Measurements from ENCODE around the gene ASAP2. TPM values are rescaled to one million over a fixed set of nuclear protein-coding genes. Genes with fewer than 3 reads are reported as not detected.

Gene ASAP2
- total RNA-seq, 2 experiments from 2014 or later = 0.08 to 0.23 TPM

- ChIA-PET POLR2A (no interaction called here), CTCF (no interaction called here)
These were observed 126.2 kb downstream of the ASAP2 start for GRCh38 chr2:9332853-9333245.

GRCh38 chr2:9333591-9334171 lies 127.1 kb downstream of the ASAP2 start:
- POLR2A ChIA-PET = no interaction called here
- CTCF ChIA-PET = interaction anchor here (0.6 to 1.2 kb wide), 5 partner anchors 27 to 192 kb away, joined by 3 to 6 read pairs (median 5); partner anchors contain the start of gene ASAP2

DNA sequence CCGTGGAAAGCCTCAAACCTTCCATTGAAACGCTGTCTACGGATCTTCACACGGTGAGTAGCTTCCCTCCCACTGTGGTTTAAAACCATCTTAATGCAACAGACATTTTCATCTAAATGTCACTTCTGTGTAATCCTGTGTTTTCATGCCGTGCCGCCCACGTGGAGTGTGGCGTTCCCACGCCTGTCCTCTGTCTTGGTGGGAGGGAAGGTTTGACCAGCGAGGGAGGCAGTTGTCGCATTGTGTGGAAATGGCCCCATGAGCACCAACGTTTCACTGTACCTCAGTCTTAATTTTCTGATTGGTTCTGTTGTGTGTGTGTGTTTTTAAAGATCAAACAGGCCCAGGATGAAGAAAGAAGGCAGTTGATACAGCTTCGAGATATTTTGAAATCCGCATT lies 128.1 kb downstream of the ASAP2 start:
- ChIA-PET CTCF (no interaction called here), POLR2A (no interaction called here)

- CTCF ChIA-PET = no interaction called here
- POLR2A ChIA-PET = no interaction called here
These were observed 128.8 kb downstream of the ASAP2 start for GRCh38 chr2:9335322-9335832.

DNA sequence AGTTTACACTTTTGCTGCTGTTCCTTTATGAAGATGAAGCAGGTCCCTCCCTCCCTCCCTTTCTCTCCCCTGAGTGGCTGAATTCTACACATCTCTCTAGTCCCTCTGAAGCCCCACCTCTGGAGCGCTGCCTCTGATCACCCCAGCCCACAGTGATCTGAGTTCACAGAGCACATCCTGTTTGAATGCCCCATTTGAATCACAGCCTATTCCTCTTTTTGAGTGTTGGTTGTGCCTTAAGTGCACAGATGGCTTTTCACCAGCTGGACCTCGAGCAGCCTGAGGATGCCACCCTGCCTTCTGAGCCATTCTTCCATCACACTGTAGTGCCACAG lies 129.6 kb downstream of the ASAP2 start:
- CTCF ChIA-PET = no interaction called here
- POLR2A ChIA-PET = no interaction called here

DNA sequence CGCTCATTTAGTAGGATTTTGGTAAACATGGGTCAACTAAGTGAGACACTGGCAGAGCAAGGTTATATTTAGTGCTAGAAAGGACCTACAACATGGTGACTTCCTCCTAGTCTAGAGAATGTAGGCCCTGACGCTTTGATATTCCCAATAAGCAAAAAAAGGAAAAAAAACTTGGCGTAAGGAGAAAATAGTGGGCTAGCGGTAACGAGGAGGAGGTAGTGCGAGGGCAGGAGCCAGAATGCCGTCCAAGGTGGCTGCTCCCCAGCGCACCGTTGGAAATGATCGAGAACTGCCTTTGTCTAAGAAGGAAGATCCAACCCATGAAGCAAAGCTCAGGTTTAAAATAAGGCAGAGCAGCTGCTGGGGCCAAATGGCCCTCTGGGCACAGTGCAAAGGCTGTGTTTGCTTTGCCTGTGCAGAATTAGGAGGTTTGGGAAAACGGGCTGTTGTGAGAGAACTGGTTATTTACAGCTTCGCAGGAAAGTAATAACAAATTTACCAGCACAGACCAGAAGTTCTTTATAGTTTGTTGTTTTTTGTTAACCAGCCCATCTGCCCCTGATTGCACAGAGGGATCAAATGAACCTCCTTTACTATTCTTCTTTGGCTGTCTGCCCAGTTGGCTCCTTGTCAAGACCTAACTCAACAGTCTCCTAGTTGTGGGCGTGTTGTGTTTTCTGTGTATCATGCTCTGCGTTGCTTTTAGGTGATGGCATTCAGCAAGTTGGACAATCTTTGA lies 130.1 kb downstream of the ASAP2 start:
- ChIA-PET POLR2A (no interaction called here), CTCF (no interaction called here)

DNA sequence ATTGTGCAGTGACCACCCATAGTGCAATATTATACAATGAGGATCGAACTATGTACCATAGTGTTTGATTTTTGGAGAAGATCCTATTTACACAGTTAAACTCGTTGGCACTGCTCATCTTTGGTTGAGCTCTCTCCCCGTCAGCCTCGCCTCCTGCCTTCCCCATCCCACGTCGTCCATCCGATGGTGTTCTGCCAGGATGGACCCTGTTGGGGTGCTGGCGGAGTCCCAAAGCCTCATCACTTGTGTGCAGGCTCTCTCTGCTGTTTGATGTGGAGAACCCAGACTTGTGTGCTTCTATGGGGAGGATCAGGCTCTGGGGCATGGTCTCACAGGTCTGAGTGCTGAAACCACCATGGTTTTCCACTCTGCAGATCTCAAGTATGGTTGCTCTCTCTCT lies 131.3 kb downstream of the ASAP2 start:
- CTCF ChIA-PET = no interaction called here
- POLR2A ChIA-PET = no interaction called here

DNA sequence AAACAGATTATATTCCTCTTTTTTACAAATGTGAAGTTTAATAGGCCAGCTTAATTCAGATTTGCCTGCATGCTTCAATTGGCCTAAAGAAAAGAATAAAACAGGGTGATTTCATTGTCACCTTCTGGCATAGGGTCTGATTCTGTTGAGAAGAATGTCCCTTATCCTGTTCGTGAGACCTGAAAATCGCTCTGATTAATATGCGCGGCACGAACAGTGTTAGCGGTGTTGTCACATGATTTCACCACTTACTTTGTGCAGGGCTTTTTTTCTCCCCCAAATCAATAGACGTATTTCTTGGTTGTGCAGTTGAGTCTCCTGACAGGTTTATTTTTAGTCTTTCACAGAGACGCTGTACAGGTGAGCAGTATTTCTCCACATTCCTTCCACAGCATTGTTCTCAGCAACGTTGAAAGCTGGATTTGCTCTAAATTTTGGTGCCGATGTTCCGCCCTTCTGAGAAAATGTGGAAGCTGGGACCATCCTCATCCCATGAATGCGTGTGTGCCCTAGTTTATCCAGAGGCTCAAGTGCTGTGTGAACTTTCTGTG lies 134.8 kb downstream of the ASAP2 start:
- CTCF ChIA-PET = no interaction called here

DNA sequence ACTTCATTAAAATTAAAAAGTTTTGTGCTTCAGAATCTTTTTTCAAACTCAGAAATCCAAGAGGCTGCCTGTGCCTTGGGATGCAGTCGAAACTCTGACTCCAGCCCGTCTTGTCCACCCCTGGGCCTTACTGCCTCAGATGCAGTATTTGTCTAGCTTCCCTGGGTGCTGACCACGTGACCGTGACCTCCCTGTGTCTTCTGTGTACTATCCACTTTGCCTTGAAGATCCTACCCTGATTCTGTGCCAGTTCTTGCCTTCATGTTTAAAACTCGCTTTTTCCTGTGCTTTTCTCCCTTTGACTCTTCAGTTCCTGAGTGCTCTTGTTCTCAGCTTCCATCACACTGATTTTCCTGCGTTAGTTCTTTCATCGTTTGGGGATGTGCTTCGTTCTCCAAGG lies 136.0 kb downstream of the ASAP2 start:
- POLR2A ChIA-PET = no interaction called here
- CTCF ChIA-PET = no interaction called here

More for the DNA sequence above, 134.8 kb downstream of the ASAP2 start:
- POLR2A ChIA-PET = no interaction called here

DNA sequence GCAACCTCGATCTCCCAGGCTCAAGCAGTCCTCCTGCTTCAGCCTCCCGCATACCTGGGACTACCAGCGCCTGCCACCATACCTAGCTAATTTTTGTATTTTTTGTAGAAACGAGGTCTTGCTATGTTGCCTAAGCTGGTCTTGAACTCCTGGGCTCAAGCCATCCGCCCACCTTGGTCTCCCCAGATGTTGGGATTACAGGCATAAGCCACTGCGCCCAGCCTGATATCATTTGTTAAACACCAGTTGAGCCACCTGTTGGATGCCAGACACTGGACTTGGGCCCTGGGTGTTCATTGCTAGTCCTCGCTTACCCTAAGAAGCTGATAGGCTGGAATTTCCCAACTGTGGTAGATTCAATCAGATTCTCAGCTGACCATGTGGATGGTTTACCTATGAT lies 136.9 kb downstream of the ASAP2 start:
- CTCF ChIA-PET = no interaction called here
- POLR2A ChIA-PET = no interaction called here

DNA sequence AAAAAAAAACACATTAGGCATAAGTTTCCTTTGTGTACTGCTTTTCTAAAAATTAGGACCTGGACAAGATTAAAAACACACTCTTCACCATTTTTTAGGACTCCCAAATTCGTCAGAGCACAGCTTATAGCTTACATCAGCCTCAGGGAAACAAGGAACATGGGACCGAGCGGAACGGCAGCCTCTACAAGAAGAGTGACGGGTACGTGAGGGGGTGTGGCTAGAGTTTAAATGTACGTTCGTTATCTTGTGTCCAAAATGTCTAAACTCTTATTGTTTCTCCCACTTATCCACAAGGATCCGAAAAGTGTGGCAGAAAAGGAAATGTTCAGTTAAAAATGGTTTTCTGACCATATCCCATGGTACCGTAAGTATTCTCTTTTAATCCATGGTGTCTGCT lies 137.8 kb downstream of the ASAP2 start:
- CTCF ChIA-PET = no interaction called here
- POLR2A ChIA-PET = no interaction called here

GRCh38 chr2:9345343-9345742 lies 138.7 kb downstream of the ASAP2 start:
- POLR2A ChIA-PET = no interaction called here
- CTCF ChIA-PET = no interaction called here

GRCh38 chr2:9345997-9346396 lies 139.4 kb downstream of the ASAP2 start:
- CTCF ChIA-PET = no interaction called here
- POLR2A ChIA-PET = no interaction called here

DNA sequence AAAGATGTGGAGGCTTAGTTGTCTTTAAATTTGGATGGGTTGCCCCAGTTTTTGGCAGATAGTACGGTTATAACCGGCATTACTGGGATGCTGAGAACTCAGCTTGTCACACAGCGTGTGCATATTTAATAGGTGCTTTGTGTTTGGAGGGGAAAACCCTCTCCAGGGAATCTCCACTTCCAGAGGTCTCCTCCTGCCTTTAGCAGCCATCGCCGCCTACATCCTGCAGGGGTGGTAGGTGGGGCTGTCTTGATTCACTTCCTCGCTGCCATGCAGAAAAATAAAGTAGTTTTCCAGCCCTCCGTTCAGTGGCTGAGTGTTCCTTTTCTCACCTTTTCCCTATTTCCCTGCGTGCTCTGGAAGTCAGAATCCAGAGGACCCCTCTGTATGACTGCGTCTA lies 140.3 kb downstream of the ASAP2 start:
- POLR2A ChIA-PET = no interaction called here
- CTCF ChIA-PET = no interaction called here

DNA sequence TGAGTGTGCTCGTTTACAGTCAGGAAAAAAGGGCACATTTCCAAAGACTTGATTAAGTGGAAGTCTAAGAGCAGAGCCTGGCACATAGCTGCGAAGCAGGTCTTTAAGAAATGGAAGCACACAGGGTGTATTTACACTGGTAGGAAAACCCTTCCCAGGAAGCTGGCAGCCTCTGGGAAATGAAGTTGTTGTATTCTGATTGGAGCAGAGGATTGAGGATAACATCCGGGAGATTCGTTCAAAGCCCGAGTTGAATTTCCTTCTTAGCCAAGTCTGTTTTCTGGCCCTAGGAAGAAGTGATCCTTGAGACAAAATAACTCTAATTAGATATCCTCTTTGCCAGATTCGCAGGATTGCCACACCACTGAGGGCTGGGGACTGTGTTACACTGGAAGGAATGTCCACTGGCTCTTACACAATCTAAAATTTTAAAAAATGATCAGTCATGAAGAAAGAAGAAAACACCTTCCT lies 140.8 kb downstream of the ASAP2 start:
- POLR2A ChIA-PET = no interaction called here

DNA sequence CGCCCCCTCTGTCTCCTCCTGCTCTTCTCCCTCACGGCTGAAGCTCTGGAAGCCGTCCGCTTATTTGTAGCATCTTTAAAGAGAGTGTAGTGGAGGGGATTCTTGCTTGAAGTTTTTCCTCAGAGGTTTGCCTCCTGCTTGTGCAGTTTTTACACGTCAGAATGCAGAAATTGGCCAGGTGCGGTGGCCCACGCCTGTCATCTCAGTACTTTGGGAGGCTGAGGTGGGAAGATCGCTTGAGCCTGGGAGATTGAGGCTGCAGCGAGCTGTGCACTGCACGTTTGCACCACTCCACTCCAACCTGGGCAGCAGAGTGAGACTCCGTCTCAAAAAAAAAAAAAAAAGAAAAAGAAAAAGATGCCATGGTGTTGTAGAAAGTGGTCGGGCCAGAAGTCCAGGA lies 147.7 kb downstream of the ASAP2 start:
- ChIA-PET POLR2A (no interaction called here), CTCF (no interaction called here)

More for the DNA sequence above, 140.8 kb downstream of the ASAP2 start:
- CTCF ChIA-PET = no interaction called here

GRCh38 chr2:9355270-9355669 lies 148.7 kb downstream of the ASAP2 start:
- ChIA-PET POLR2A (no interaction called here), CTCF (interaction anchor here (0.6 kb wide), 1 partner anchor 161 kb away, joined by 5 read pairs; no protein-coding TSS in a partner anchor)

GRCh38 chr2:9355716-9356115 lies 149.1 kb downstream of the ASAP2 start:
- CTCF ChIA-PET = interaction anchor here (0.8 kb wide), 1 partner anchor 33 kb away, joined by 4 read pairs; no protein-coding TSS in a partner anchor
- POLR2A ChIA-PET = no interaction called here

DNA sequence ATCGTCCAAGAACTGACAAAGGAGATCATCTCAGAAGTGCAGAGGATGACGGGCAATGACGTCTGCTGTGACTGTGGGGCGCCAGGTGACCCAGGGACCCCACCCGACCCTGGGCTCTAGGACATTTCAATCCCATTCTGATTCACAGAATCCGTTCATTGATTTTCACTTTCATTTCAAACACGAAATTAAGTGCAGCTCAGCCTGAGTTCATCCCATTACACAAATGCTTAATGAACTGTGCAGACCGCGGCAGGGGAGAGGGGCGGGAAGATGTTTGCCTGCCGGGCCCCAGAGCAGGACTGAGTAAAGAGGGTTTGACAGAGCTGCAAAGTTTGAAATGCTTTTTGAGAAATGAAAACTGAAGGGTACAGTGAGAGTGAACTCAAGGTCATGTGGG lies 149.6 kb downstream of the ASAP2 start:
- ChIA-PET POLR2A (no interaction called here), CTCF (interaction anchor here (0.8 kb wide), 1 partner anchor 32 kb away, joined by 4 read pairs; no protein-coding TSS in a partner anchor)

GRCh38 chr2:9358846-9359245 lies 152.2 kb downstream of the ASAP2 start:
- ChIA-PET CTCF (interaction anchor here (1.8 kb wide), 1 partner anchor 10 kb away, joined by 4 read pairs; no protein-coding TSS in a partner anchor), POLR2A (no interaction called here)

DNA sequence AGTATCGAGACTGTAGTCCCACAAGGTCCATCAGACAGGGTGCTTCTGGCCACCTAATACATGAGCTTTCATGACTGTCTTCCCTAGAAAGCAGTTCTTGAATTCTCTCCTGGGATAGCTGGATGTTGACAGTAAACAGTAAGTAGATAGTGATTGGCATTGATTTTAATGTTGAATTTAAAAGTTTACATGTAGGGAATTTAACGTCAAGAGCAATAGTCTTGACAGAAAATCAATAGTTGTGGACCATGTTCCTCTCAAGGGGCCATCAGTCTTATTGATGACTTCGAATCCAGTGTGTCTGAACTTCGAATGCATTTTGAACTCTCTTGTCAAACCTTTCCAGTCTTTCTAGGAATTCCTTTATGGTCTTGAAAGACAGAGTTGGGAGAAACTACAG lies 152.9 kb downstream of the ASAP2 start:
- ChIA-PET POLR2A (no interaction called here), CTCF (interaction anchor here (1.8 kb wide), 1 partner anchor 10 kb away, joined by 4 read pairs; no protein-coding TSS in a partner anchor)

Measured in activated CD8-positive, alpha-beta memory T cell treated with anti-CD3 and anti-CD28 coated beads for 36 hours (primary cell).